Esophagus squamous epithelium (tissue), 5 donors: ENCODE measurements around the gene ACTR2. TPM values are rescaled to one million over a fixed set of nuclear protein-coding genes. Genes with fewer than 3 reads are reported as not detected.
"Not testable (repeated sequence)": the region's sequence is repeated elsewhere in the genome, so short reads cannot be mapped to it uniquely, and the experiment has no call there.

Experiments used
- DNase-seq: peaks from one replicate; lab custom pipeline; 2025; lab: John Stamatoyannopoulos, UW
- H3K27ac ChIP-seq, 4 donors: fragments of 200-600 bp; sonication (generic); one replicate each; pipeline ENCODE4 v1.5.1; 2016 to 2019; ENCODE audit warnings: mild to moderate bottlenecking in 1 of 4
- H3K27me3 ChIP-seq, 4 donors: fragments of 200-600 bp; sonication (generic); 1 replicate in 3 of 4; 2 replicates in 1 of 4; pipeline versions ENCODE4 v1.5.1 to v1.6.0; 2017 to 2021; ENCODE audit warnings: antibody characterized with exemption in 1 of 4
- H3K36me3 ChIP-seq, 3 donors: fragments of 200-600 bp; sonication (generic); one replicate each; pipeline ENCODE4 v1.5.1; 2016 to 2019
- H3K4me1 ChIP-seq, 3 donors: fragments of 200-600 bp; sonication (generic); one replicate each; pipeline ENCODE4 v1.5.1; 2017 to 2019
- H3K4me3 ChIP-seq, 4 donors: fragments of 200-600 bp; sonication (generic); 1 replicate in 3 of 4; 2 replicates in 1 of 4; pipeline ENCODE4 v1.5.1; 2016 to 2019; ENCODE audit warnings: mild to moderate bottlenecking in 2 of 4, moderate library complexity in 1 of 4
- H3K9me3 ChIP-seq, 3 donors: fragments of 200-600 bp; sonication (generic); one replicate each; pipeline ENCODE4 v1.5.1; 2016 to 2019
- POLR2A ChIP-seq, 4 donors: fragments of 450-650 bp; IDR thresholded peaks; one replicate each; pipeline ENCODE4 v1.6.1; 2017; ENCODE audit warnings: antibody characterized with exemption in 4 of 4, mild to moderate bottlenecking in 4 of 4, moderate library complexity in 3 of 4
- WGBS, 2 donors: methylation state at CpG; one replicate each; pipeline ENCODE4 v1.1.5; 2018; 5-methylcytosine and 5-hydroxymethylcytosine counted together
- intact Hi-C: fragments of 100-400 bp; cut with DNase I; formaldehyde crosslinking; loops from one replicate; pipeline ENCODE4 v1.15.0; 2022
- total RNA-seq, 4 donors: library from RNA; depleted of rRNA; stranded (reverse); fragments of >200 nt; gene quantifications; one replicate each; pipeline ENCODE4 v1.1.0, GENCODE V29; 2016
- TF ChIP-seq, protein P1 (sequence below), 6 experiments: fragments of 450-650 bp in 4 of 6; fragments of 200-600 bp in 2 of 6; sonication (generic) in 2 of 6; IDR thresholded peaks; one replicate each; pipeline ENCODE4 v1.5.1; 2016 to 2019; ENCODE audit warnings: antibody characterized with exemption in 6 of 6, mild to moderate bottlenecking in 4 of 6, moderate library complexity in 4 of 6
- donor health status: DM: yes; HTN: yes; CAD: no.

Gene ACTR2
- total RNA-seq, 4 donors from 2014 or later = 70.6 to 124 (median 91.1) TPM

DNA sequence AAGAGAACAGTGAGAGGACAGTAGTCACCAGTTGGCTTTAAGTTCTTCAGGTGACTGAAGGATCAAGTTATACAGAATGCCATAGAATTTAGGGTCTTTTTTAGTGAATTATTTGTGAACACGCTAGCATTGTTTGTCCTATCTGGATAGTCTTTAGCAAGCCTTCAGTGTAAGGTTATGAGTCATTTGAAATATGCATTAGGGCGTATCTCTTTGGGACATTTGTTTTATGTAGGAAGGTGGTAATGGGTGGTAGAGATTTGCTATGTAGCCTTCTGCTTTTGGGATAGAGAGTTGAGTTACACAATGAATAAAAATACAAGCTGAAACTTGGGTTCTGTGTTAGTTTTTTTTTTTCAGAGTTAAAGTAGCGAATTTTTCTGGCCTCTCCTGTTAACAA is 13.0 kb downstream of the ACTR2 start:
- TF ChIP-seq, protein P1, sequence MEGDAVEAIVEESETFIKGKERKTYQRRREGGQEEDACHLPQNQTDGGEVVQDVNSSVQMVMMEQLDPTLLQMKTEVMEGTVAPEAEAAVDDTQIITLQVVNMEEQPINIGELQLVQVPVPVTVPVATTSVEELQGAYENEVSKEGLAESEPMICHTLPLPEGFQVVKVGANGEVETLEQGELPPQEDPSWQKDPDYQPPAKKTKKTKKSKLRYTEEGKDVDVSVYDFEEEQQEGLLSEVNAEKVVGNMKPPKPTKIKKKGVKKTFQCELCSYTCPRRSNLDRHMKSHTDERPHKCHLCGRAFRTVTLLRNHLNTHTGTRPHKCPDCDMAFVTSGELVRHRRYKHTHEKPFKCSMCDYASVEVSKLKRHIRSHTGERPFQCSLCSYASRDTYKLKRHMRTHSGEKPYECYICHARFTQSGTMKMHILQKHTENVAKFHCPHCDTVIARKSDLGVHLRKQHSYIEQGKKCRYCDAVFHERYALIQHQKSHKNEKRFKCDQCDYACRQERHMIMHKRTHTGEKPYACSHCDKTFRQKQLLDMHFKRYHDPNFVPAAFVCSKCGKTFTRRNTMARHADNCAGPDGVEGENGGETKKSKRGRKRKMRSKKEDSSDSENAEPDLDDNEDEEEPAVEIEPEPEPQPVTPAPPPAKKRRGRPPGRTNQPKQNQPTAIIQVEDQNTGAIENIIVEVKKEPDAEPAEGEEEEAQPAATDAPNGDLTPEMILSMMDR (IDR thresholded peaks at IDR 0.05) = no peak
- TF ChIP-seq POLR2A (IDR thresholded peaks at IDR 0.05) = no peak
- 77 to 80% methylated on average over 3 of the region's 3 CpGs for WGBS, 2 donors
- no peak for DNase-seq
- intact Hi-C loops = no loop called here
- peaks cover 0 to 61% (median 8%) of the 10 kb centered on the region in 3 donors for H3K36me3 ChIP-seq
- no peak overlapping the region for H3K4me3 ChIP-seq
- H3K4me1 ChIP-seq = peaks cover 0 to 33% (median 3%) of the 10 kb centered on the region in 3 donors
- no peaks in the 10 kb centered on the region for H3K27me3 ChIP-seq
- H3K27ac ChIP-seq = no peak overlapping the region
- no peaks in the 10 kb centered on the region for H3K9me3 ChIP-seq

DNA sequence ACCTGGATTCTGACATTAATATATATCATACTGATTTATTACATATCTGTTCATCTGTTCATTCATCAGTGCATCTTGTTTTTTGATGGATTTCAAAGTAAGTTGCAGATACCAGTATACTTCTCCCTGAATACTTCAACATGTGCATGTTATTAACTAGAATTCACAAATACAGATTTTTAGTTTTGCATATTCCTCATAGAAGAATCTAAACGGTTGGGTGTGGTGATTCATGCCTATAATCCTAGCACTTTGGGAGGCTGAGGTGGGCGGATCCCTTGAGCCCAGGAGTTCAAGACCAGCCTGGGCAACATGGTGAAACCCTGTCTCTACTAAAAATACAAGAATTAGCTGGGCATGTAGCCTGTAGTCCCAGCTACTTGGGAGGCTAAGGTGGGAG is 16.8 kb downstream of the ACTR2 start:
- H3K9me3 ChIP-seq, intact Hi-C loops, H3K27me3 ChIP-seq, H3K27ac ChIP-seq, DNase-seq, H3K4me3 ChIP-seq: not testable (repeated sequence)
- Histone ChIP-seq H3K36me3 (peaks cover 0 to 80% (median 13%) of the 10 kb centered on the region in 3 donors), H3K4me1 (peaks cover 0 to 11% (median 0%) of the 10 kb centered on the region in 3 donors)
- whole genome bisulfite sequencing, 2 donors = 57 to 58% methylated on average over 2 of the region's 2 CpGs

DNA sequence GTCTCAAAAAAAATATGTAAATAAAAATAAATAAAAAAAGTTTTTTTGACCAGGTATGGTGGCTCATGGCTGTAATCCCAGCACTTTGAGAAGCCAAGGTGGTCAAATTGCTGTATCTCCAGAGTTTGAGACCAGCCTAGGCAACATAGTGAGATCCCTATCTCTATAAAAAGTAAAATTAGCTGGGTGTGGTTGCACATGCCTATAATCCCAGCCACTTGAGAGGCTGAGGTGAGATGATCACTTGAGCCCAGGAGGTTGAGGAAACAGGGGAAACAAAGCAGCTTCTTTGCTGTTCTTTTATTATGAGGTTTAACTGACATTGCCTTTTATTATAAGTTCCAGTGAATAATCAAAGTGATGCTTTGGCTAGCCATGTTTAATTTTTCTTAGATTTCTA is 25.0 kb downstream of the ACTR2 start:
- H3K27me3 ChIP-seq = no peaks in the 10 kb centered on the region
- intact Hi-C loops = no loop called here
- TF ChIP-seq, protein P1 (IDR thresholded peaks at IDR 0.05) = no peak
- no peak for TF ChIP-seq POLR2A (IDR thresholded peaks at IDR 0.05)

DNA sequence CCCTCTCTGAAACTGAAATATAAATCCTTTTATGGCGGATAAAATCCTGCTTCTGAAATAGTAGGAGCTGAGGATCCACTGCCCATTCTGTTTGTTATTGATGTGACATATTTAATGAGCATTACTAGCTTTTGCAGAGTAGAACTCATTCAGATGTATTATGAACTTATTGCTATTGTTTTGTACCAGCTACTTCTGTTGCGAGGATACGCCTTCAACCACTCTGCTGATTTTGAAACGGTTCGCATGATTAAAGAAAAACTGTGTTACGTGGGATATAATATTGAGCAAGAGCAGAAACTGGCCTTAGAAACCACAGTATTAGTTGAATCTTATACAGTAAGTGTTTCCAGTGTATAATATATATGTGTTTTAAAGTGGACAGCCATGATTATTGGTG is 27.7 kb downstream of the ACTR2 start:
- 80 to 91% methylated on average over 6 of the region's 6 CpGs for WGBS, 2 donors
- TF ChIP-seq POLR2A (IDR thresholded peaks at IDR 0.05) = no peak
- TF ChIP-seq, protein P1 (IDR thresholded peaks at IDR 0.05) = no peak
- Histone ChIP-seq H3K27ac (no peak overlapping the region), H3K4me1 (no peaks in the 10 kb centered on the region), H3K36me3 (peaks cover 0 to 100% (median 22%) of the 10 kb centered on the region in 3 donors), H3K27me3 (no peaks in the 10 kb centered on the region), H3K4me3 (no peak overlapping the region), H3K9me3 (no peaks in the 10 kb centered on the region)
- DNase-seq = no peak
- intact Hi-C loops = no loop called here

More for the DNA sequence above, 25.0 kb downstream of the ACTR2 start:
- DNase-seq = no peak
- H3K9me3 ChIP-seq = no peaks in the 10 kb centered on the region
- H3K4me1 ChIP-seq = no peaks in the 10 kb centered on the region
- H3K36me3 ChIP-seq = peaks cover 0 to 95% (median 25%) of the 10 kb centered on the region in 3 donors
- H3K27ac ChIP-seq = no peak overlapping the region
- H3K4me3 ChIP-seq = no peak overlapping the region

DNA sequence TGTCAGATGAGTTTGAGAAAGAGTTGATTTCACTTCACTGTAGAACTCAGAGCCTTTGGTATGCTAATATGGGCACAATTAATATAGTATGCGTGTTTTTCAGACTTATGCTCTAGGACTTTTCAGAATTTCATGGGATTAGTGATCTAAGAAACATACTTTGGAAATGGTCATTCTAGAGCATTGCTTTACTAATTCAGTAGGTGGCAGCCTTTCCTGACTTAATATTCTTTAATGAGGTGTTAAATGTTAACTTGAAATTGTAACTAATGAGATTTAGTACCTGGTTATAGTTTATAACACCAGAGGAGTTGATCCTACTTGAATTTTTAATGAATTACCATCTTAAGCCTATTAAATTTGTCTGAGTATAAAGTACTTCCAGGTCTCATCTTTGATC is 28.4 kb downstream of the ACTR2 start:
- TF ChIP-seq, protein P1 (IDR thresholded peaks at IDR 0.05) = peak in 1 of 6 experiments; percentile 30
- no peak for TF ChIP-seq POLR2A (IDR thresholded peaks at IDR 0.05)
- WGBS, 2 donors = 90 to 96% methylated on average over 1 of the region's 1 CpG

DNA sequence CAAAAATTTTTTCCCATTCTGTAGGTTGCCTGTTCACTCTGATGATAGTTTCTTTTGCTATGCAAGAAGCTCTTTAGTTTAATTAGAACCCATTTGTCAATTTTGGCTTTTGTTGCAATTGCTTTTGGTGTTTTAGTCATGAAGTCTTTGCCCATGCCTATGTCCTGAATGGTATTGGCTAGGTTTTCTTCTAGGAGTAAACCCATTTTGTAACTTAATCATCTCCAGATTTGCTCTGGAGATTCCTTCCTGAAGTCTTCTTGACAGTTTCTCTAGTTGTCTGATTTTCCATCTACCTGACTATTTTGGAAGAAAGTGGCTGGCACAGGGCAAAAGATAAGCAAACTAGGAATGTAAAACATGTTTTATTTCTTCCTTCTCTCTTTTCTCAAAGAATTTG is 30.2 kb downstream of the ACTR2 start:
- H3K27ac ChIP-seq, DNase-seq, intact Hi-C loops, H3K27me3 ChIP-seq, H3K4me1 ChIP-seq, H3K9me3 ChIP-seq, H3K4me3 ChIP-seq: not testable (repeated sequence)
- H3K36me3 ChIP-seq = peaks cover 0 to 99% (median 26%) of the 10 kb centered on the region in 3 donors

More for the DNA sequence above, 28.4 kb downstream of the ACTR2 start:
- intact Hi-C loops = no loop called here
- no peak for DNase-seq
- H3K9me3 ChIP-seq = no peaks in the 10 kb centered on the region
- H3K27me3 ChIP-seq = no peaks in the 10 kb centered on the region
- no peak overlapping the region for H3K27ac ChIP-seq
- H3K4me1 ChIP-seq = no peaks in the 10 kb centered on the region
- peaks cover 0 to 100% (median 22%) of the 10 kb centered on the region in 3 donors for H3K36me3 ChIP-seq
- H3K4me3 ChIP-seq = no peak overlapping the region
